ENCODE results near the gene SLC25A43.
"Not testable (repeated sequence)": the region's sequence is repeated elsewhere in the genome, so short reads cannot be mapped to it uniquely, and the experiment has no call there.

The SLC25A43 gene

GRCh38 chrX:119410027-119410819 is 11.1 kb downstream of the SLC25A43 start:
- DNase-seq: no peak

GRCh38 chrX:119410854-119411253 is 11.7 kb downstream of the SLC25A43 start:
- DNase-seq: no peak

GRCh38 chrX:119411959-119412358 is 12.8 kb downstream of the SLC25A43 start:
- no peak for DNase-seq

- no peak for DNase-seq
Observed at GRCh38 chrX:119417376-119417775, 18.2 kb downstream of the SLC25A43 start.

- no peak for DNase-seq
Observed at GRCh38 chrX:119417842-119418241, 18.7 kb downstream of the SLC25A43 start.

GRCh38 chrX:119419146-119419545 is 20.0 kb downstream of the SLC25A43 start:
- DNase-seq: no peak

GRCh38 chrX:119419898-119420297 is 20.8 kb downstream of the SLC25A43 start:
- DNase-seq: no peak

GRCh38 chrX:119421016-119421705 is 22.0 kb downstream of the SLC25A43 start:
- DNase-seq: no peak

GRCh38 chrX:119423631-119424030 is 24.5 kb downstream of the SLC25A43 start:
- no peak for DNase-seq

GRCh38 chrX:119424999-119425398 is 25.9 kb downstream of the SLC25A43 start:
- DNase-seq: no peak

GRCh38 chrX:119427024-119427794 is 28.1 kb downstream of the SLC25A43 start:
- DNase-seq: no peak

GRCh38 chrX:119427795-119428185 is 28.7 kb downstream of the SLC25A43 start:
- no peak for DNase-seq

- no peak for DNase-seq
Observed at GRCh38 chrX:119429471-119429870, 30.3 kb downstream of the SLC25A43 start.

- not testable (repeated sequence) for DNase-seq
Observed at GRCh38 chrX:119441295-119441694, 42.2 kb downstream of the SLC25A43 start.

- no peak for DNase-seq
Observed at GRCh38 chrX:119442286-119442685, 43.1 kb downstream of the SLC25A43 start.

- DNase-seq: no peak
Observed at GRCh38 chrX:119453202-119453601, 54.1 kb downstream of the SLC25A43 start.

- no peak for DNase-seq
Observed at GRCh38 chrX:119455264-119455663, 56.1 kb downstream of the SLC25A43 start.

- DNase-seq: no peak
Observed at GRCh38 chrX:119459181-119459580, 60.0 kb downstream of the SLC25A43 start.

- no peak for DNase-seq
Observed at GRCh38 chrX:119465555-119465954, 66.4 kb downstream of the SLC25A43 start.

- DNase-seq: no peak
Observed at GRCh38 chrX:119466970-119467369, 67.8 kb downstream of the SLC25A43 start.

GRCh38 chrX:119467433-119467832 is 68.3 kb downstream of the SLC25A43 start:
- no peak for DNase-seq

- DNase-seq: peak; percentile 86
Observed at GRCh38 chrX:119467842-119468550, 68.9 kb downstream of the SLC25A43 start, which contains the start of gene SLC25A5. Gene SLC25A5, plus strand, starts transcription at chrX:119468444. Its CDS starts 72 bp downstream, at chrX:119468516.

Data from activated CD4-positive, alpha-beta T cell treated with anti-CD3 and anti-CD28 coated beads, Interleukin-2, amount 50 U/mL, for 16 hours (primary cell).